NCI-H2107 treated with DMSO at 0.1 percent for 48 hours (cell line): ENCODE measurements around the gene KCNC3.
A peak's percentile ranks its signal among the peaks of the same experiment; 100 is the strongest.

Experiments
- DNase-seq: peaks from one replicate; lab custom pipeline; 2025; ENCODE audit not compliant: unreplicated experiment; lab: John Stamatoyannopoulos, UW

KCNC3 gene

GRCh38 chr19:50328224-50328872 is 829 bp downstream of the KCNC3 start:
- no peak for DNase-seq

GRCh38 chr19:50327461-50328223 is 1.5 kb downstream of the KCNC3 start:
- no peak for DNase-seq

GRCh38 chr19:50327013-50327412 is 2.2 kb downstream of the KCNC3 start:
- no peak for DNase-seq

- no peak for DNase-seq
These were observed 3.0 kb downstream of the KCNC3 start for GRCh38 chr19:50326101-50326664.

GRCh38 chr19:50325310-50326100 is 3.7 kb downstream of the KCNC3 start:
- DNase-seq = peak; percentile 57

GRCh38 chr19:50324331-50324730 is 4.8 kb downstream of the KCNC3 start:
- no peak for DNase-seq

- DNase-seq = no peak
These were observed 5.4 kb downstream of the KCNC3 start for GRCh38 chr19:50323782-50324133.

- no peak for DNase-seq
These were observed 6.0 kb downstream of the KCNC3 start for GRCh38 chr19:50322931-50323781.

- DNase-seq = no peak
These were observed 6.9 kb downstream of the KCNC3 start for GRCh38 chr19:50322234-50322633.

- no peak for DNase-seq
These were observed 7.3 kb downstream of the KCNC3 start for GRCh38 chr19:50321831-50322230.

- no peak for DNase-seq
These were observed 8.6 kb downstream of the KCNC3 start for GRCh38 chr19:50320596-50320995.

- DNase-seq = no peak
These were observed 9.1 kb downstream of the KCNC3 start for GRCh38 chr19:50320051-50320450.

GRCh38 chr19:50319156-50319555 is 10.0 kb downstream of the KCNC3 start:
- DNase-seq = no peak

GRCh38 chr19:50318438-50318837 is 10.7 kb downstream of the KCNC3 start:
- DNase-seq = no peak

- no peak for DNase-seq
These were observed 12.1 kb downstream of the KCNC3 start for GRCh38 chr19:50317115-50317514.

- DNase-seq = peak; percentile 64
These were observed 13.3 kb downstream of the KCNC3 start for GRCh38 chr19:50315773-50316448.

- DNase-seq = no peak
These were observed 14.2 kb downstream of the KCNC3 start for GRCh38 chr19:50314724-50315708.

- peak; percentile 16 for DNase-seq
These were observed 15.2 kb downstream of the KCNC3 start for GRCh38 chr19:50313812-50314536.
